Activated CD4-positive, alpha-beta T cell treated with anti-CD3 and anti-CD28 coated beads, Interleukin-2, amount 50 U/mL, for 1 hour (primary cell): ENCODE data around the gene ISM1.
A peak's percentile ranks its signal among the peaks of the same experiment; 100 is the strongest.

Experiments used
- DNase-seq: peaks from one replicate; pipeline ENCODE4 v3.0.0-alpha.2; 2020

ISM1 gene

GRCh38 chr20:13260650-13261279 lies 39.7 kb downstream of the ISM1 start:
- no peak for DNase-seq

GRCh38 chr20:13261460-13262301 lies 40.6 kb downstream of the ISM1 start:
- DNase-seq: peak; percentile 75

- no peak for DNase-seq
These were observed 41.2 kb downstream of the ISM1 start for GRCh38 chr20:13262302-13262650.

GRCh38 chr20:13262671-13263360 lies 41.7 kb downstream of the ISM1 start:
- no peak for DNase-seq

- no peak for DNase-seq
These were observed 42.4 kb downstream of the ISM1 start for GRCh38 chr20:13263451-13263850.

- no peak for DNase-seq
These were observed 43.8 kb downstream of the ISM1 start for GRCh38 chr20:13264907-13265306.

GRCh38 chr20:13265941-13266340 lies 44.9 kb downstream of the ISM1 start:
- no peak for DNase-seq

- DNase-seq: no peak
These were observed 46.2 kb downstream of the ISM1 start for GRCh38 chr20:13267231-13267630.

- no peak for DNase-seq
These were observed 47.9 kb downstream of the ISM1 start for GRCh38 chr20:13268953-13269352.

- DNase-seq: no peak
These were observed 49.1 kb downstream of the ISM1 start for GRCh38 chr20:13270211-13270610.

- no peak for DNase-seq
These were observed 50.0 kb downstream of the ISM1 start for GRCh38 chr20:13271098-13271497.

GRCh38 chr20:13271977-13272975 lies 51.2 kb downstream of the ISM1 start:
- no peak for DNase-seq

- DNase-seq: no peak
These were observed 53.3 kb downstream of the ISM1 start for GRCh38 chr20:13274275-13274861.

GRCh38 chr20:13276945-13277541 lies 56.0 kb downstream of the ISM1 start:
- no peak for DNase-seq

GRCh38 chr20:13277663-13278295 lies 56.7 kb downstream of the ISM1 start:
- no peak for DNase-seq

GRCh38 chr20:13278812-13279570 lies 57.9 kb downstream of the ISM1 start:
- DNase-seq: no peak

- DNase-seq: no peak
These were observed 59.7 kb downstream of the ISM1 start for GRCh38 chr20:13280609-13281324.

- DNase-seq: no peak
These were observed 63.1 kb downstream of the ISM1 start for GRCh38 chr20:13283869-13284829.

- DNase-seq: no peak
These were observed 63.8 kb downstream of the ISM1 start for GRCh38 chr20:13284830-13285229.
